Neural progenitor cell (in vitro differentiated cells): Measurements from ENCODE around the gene MBD2. TPM values are rescaled to one million over a fixed set of nuclear protein-coding genes. Genes with fewer than 3 reads are reported as not detected.
"Not testable (repeated sequence)": the region's sequence is repeated elsewhere in the genome, so short reads cannot be mapped to it uniquely, and the experiment has no call there.

Source experiments
- DNase-seq: peaks from one replicate; pipeline ENCODE4 v3.0.0-alpha.2; 2016; ENCODE audit warnings: low spot score
- H2AFZ ChIP-seq: fragments of 200-600 bp; sonication (generic); replicated peaks from 2 replicates; pipeline ENCODE4 v1.6.1; 2016; ENCODE audit warnings: antibody characterized with exemption
- H3F3A ChIP-seq: fragments of 200-600 bp; sonication (generic); 2 replicates; pipeline ENCODE4 v1.6.1; 2016; ENCODE audit warnings: antibody characterized with exemption, low read depth
- H3K27ac ChIP-seq: fragments of 200-600 bp; sonication (generic); 2 replicates; pipeline ENCODE4 v1.5.1; 2016; ENCODE audit warnings: mild to moderate bottlenecking
- H3K27me3 ChIP-seq: fragments of 200-600 bp; sonication (generic); 2 replicates; pipeline ENCODE4 v1.6.1; 2016; ENCODE audit warnings: mild to moderate bottlenecking, moderate library complexity
- H3K36me3 ChIP-seq: fragments of 200-600 bp; sonication (generic); 2 replicates; pipeline ENCODE4 v1.5.1; 2016
- H3K4me1 ChIP-seq: fragments of 200-600 bp; sonication (generic); 2 replicates; pipeline ENCODE4 v1.6.1; 2016; ENCODE audit warnings: mixed run types
- H3K4me2 ChIP-seq: fragments of 200-600 bp; sonication (generic); 2 replicates; pipeline ENCODE4 v1.6.1; 2016
- H3K4me3 ChIP-seq: fragments of 200-600 bp; sonication (generic); 2 replicates; pipeline ENCODE4 v1.5.1; 2016
- H3K79me2 ChIP-seq: fragments of 200-600 bp; sonication (generic); 2 replicates; pipeline ENCODE4 v1.6.1; 2016; ENCODE audit warnings: low read depth
- H3K9ac ChIP-seq: fragments of 200-600 bp; sonication (generic); 2 replicates; pipeline ENCODE4 v1.6.1; 2016
- H3K9me3 ChIP-seq: fragments of 200-600 bp; sonication (generic); 2 replicates; pipeline ENCODE4 v1.5.1; 2016; ENCODE audit warnings: low read depth
- H4K20me1 ChIP-seq: fragments of 200-600 bp; sonication (generic); 2 replicates; pipeline ENCODE4 v1.6.1; 2016; ENCODE audit warnings: low read depth
- H3K27ac Mint-ChIP-seq: 3 replicates; pipeline ENCODE4 v1.8.0; 2021; ENCODE audit warnings: mixed read lengths
- H3K27me3 Mint-ChIP-seq: 2 replicates; pipeline ENCODE4 v1.8.0; 2022; ENCODE audit warnings: low read depth, mild to moderate bottlenecking, inconsistent platforms, moderate library complexity, mixed read lengths; ENCODE audit not compliant: insufficient read depth
- H3K36me3 Mint-ChIP-seq: 3 replicates; pipeline ENCODE4 v1.8.0; 2021; ENCODE audit warnings: mixed read lengths
- H3K4me1 Mint-ChIP-seq: 3 replicates; pipeline ENCODE4 v1.8.0; 2021; ENCODE audit warnings: mixed read lengths
- H3K4me3 Mint-ChIP-seq: 3 replicates; pipeline ENCODE4 v1.8.0; 2021; ENCODE audit warnings: mild to moderate bottlenecking, moderate library complexity, mixed read lengths
- H3K9me3 Mint-ChIP-seq: 3 replicates; pipeline ENCODE4 v1.8.0; 2020; ENCODE audit warnings: mixed read lengths
- CTCF ChIP-seq: fragments of 200-600 bp; sonication (generic); IDR thresholded peaks from 2 replicates; pipeline ENCODE4 v1.5.1; 2017; ENCODE audit warnings: antibody characterized with exemption, mild to moderate bottlenecking
- EZH2 ChIP-seq: fragments of 200-600 bp; sonication (generic); IDR thresholded peaks from 2 replicates; pipeline ENCODE4 v1.6.1; 2017; ENCODE audit warnings: antibody characterized with exemption, mild to moderate bottlenecking, moderate library complexity
- EZH2phosphoT487 ChIP-seq: fragments of 200-600 bp; sonication (generic); IDR thresholded peaks from 2 replicates; pipeline ENCODE4 v1.6.1; 2017; ENCODE audit warnings: antibody characterized with exemption
- total RNA-seq: library from RNA; depleted of rRNA; stranded (reverse); fragments of >200 nt; gene quantifications from 2 replicates; pipeline ENCODE4 v1.2.3, GENCODE V29; 2015; ENCODE audit warnings: low replicate concordance

Gene MBD2
- total RNA-seq, 1 donor from 2014 or later = 36.5 TPM

- no peak overlapping the region for H3K4me3 ChIP-seq
- Mint-ChIP-seq H3K4me3 (no peak overlapping the region), H3K36me3 (no peaks in the 10 kb centered on the region), H3K27me3 (no peaks in the 10 kb centered on the region), H3K9me3 (no peaks in the 10 kb centered on the region), H3K27ac (no peak overlapping the region), H3K4me1 (peaks cover 17% of the 10 kb centered on the region)
- no peak for TF ChIP-seq EZH2
- TF ChIP-seq EZH2phosphoT487 = no peak
- TF ChIP-seq CTCF = no peak
- H4K20me1 ChIP-seq = peaks cover 3% of the 10 kb centered on the region
- peaks cover 22% of the 10 kb centered on the region for H3K4me1 ChIP-seq
- DNase-seq = no peak
- peaks cover 19% of the 10 kb centered on the region for H3F3A ChIP-seq
- no peaks in the 10 kb centered on the region for H3K9me3 ChIP-seq
- no peak overlapping the region for H3K4me2 ChIP-seq
- no peaks in the 10 kb centered on the region for H3K36me3 ChIP-seq
- peaks cover 32% of the 10 kb centered on the region for H3K79me2 ChIP-seq
- no peak overlapping the region for H3K27ac ChIP-seq
- no peak overlapping the region for H2AFZ ChIP-seq
- H3K9ac ChIP-seq = no peak overlapping the region
- H3K27me3 ChIP-seq = no peaks in the 10 kb centered on the region
Measured at GRCh38 chr18:54267701-54268100, 43.2 kb upstream of the MBD2 start.

- Mint-ChIP-seq H3K4me3 (no peak overlapping the region), H3K27me3 (no peaks in the 10 kb centered on the region), H3K4me1 (no peaks in the 10 kb centered on the region), H3K27ac (no peak overlapping the region), H3K36me3 (peaks cover 1% of the 10 kb centered on the region), H3K9me3 (no peaks in the 10 kb centered on the region)
- Histone ChIP-seq H3K27ac (no peak overlapping the region), H4K20me1 (no peaks in the 10 kb centered on the region), H3K9me3 (no peaks in the 10 kb centered on the region), H3K4me2 (no peak overlapping the region), H3K4me1 (no peaks in the 10 kb centered on the region), H3K4me3 (no peak overlapping the region), H3K9ac (no peak overlapping the region), H3F3A (peaks cover 5% of the 10 kb centered on the region), H3K36me3 (no peaks in the 10 kb centered on the region), H3K79me2 (no peaks in the 10 kb centered on the region), H2AFZ (peak overlapping the region; percentile 47), H3K27me3 (no peaks in the 10 kb centered on the region)
- DNase-seq = no peak
- no peak for TF ChIP-seq CTCF
- no peak for TF ChIP-seq EZH2phosphoT487
Measured at GRCh38 chr18:54263904-54264336, 39.5 kb upstream of the MBD2 start.

- no peaks in the 10 kb centered on the region for H3K27me3 ChIP-seq
- H3F3A ChIP-seq = peaks cover 5% of the 10 kb centered on the region
- H3K36me3 ChIP-seq = no peaks in the 10 kb centered on the region
- no peak for DNase-seq
- no peaks in the 10 kb centered on the region for H3K9me3 ChIP-seq
- H3K36me3 Mint-ChIP-seq = peaks cover 1% of the 10 kb centered on the region
- no peaks in the 10 kb centered on the region for H4K20me1 ChIP-seq
- H3K9me3 Mint-ChIP-seq = no peaks in the 10 kb centered on the region
- H3K4me1 ChIP-seq = peaks cover 15% of the 10 kb centered on the region
- no peak overlapping the region for H3K4me2 ChIP-seq
- no peak overlapping the region for H3K27ac Mint-ChIP-seq
- H3K9ac ChIP-seq = no peak overlapping the region
- H3K4me1 Mint-ChIP-seq = peaks cover 11% of the 10 kb centered on the region
- no peak overlapping the region for H3K4me3 Mint-ChIP-seq
- H3K27me3 Mint-ChIP-seq = no peaks in the 10 kb centered on the region
- H3K79me2 ChIP-seq = no peaks in the 10 kb centered on the region
- H3K4me3 ChIP-seq = no peak overlapping the region
- TF ChIP-seq EZH2phosphoT487 (no peak), EZH2 (no peak)
- no peak overlapping the region for H2AFZ ChIP-seq
- H3K27ac ChIP-seq = no peak overlapping the region
Measured at GRCh38 chr18:54261894-54262293, 37.4 kb upstream of the MBD2 start.

- no peaks in the 10 kb centered on the region for H3K9me3 ChIP-seq
- H3K27me3 ChIP-seq = no peaks in the 10 kb centered on the region
- H4K20me1 ChIP-seq = no peaks in the 10 kb centered on the region
- H3K79me2 ChIP-seq = no peaks in the 10 kb centered on the region
- H3K4me3 ChIP-seq = no peak overlapping the region
- H3K4me2 ChIP-seq = no peak overlapping the region
- Mint-ChIP-seq H3K27ac (no peak overlapping the region), H3K36me3 (peaks cover 1% of the 10 kb centered on the region), H3K27me3 (no peaks in the 10 kb centered on the region), H3K4me1 (peaks cover 11% of the 10 kb centered on the region), H3K4me3 (no peak overlapping the region), H3K9me3 (no peaks in the 10 kb centered on the region)
- H3K4me1 ChIP-seq = peaks cover 18% of the 10 kb centered on the region
- DNase-seq = no peak
- H3K9ac ChIP-seq = no peak overlapping the region
- H3F3A ChIP-seq = peaks cover 5% of the 10 kb centered on the region
- H3K36me3 ChIP-seq = no peaks in the 10 kb centered on the region
- no peak overlapping the region for H3K27ac ChIP-seq
- H2AFZ ChIP-seq = no peak overlapping the region
- TF ChIP-seq EZH2phosphoT487 (no peak), EZH2 (no peak), CTCF (no peak)
Measured at GRCh38 chr18:54260396-54261072, 36.1 kb upstream of the MBD2 start.

- H3K27ac Mint-ChIP-seq, H3K9me3 Mint-ChIP-seq, H3K4me3 Mint-ChIP-seq, H4K20me1 ChIP-seq, H3K27me3 Mint-ChIP-seq, H3K9me3 ChIP-seq, DNase-seq, H3K27ac ChIP-seq, H3K4me3 ChIP-seq, H3K36me3 Mint-ChIP-seq, H3K36me3 ChIP-seq, H3K79me2 ChIP-seq, H3K27me3 ChIP-seq, H3F3A ChIP-seq, H3K9ac ChIP-seq: not testable (repeated sequence)
- H3K4me1 Mint-ChIP-seq = peaks cover 31% of the 10 kb centered on the region
- Histone ChIP-seq H3K4me1 (peaks cover 41% of the 10 kb centered on the region), H3K4me2 (peak overlapping the region; percentile 29), H2AFZ (peak overlapping the region; percentile 55)
Measured at GRCh38 chr18:54257818-54258217, 33.3 kb upstream of the MBD2 start.
